Measurements from ENCODE around the gene HEG1.

- no peak for TF ChIP-seq POLR2A (IDR thresholded peaks at IDR 0.05)
- TF ChIP-seq CTCF (IDR thresholded peaks at IDR 0.05): no peak
Observed at GRCh38 chr3:124998247-124998630, 57.6 kb downstream of the HEG1 start.

Data from Peyer's patch (tissue), 4 donors.